Measurements from ENCODE around the gene RAD51B. TPM values are rescaled to one million over a fixed set of nuclear protein-coding genes. Genes with fewer than 3 reads are reported as not detected.

The RAD51B gene
- total and polyA plus RNA-seq, 2 of the 13 experiments (the other 11 are each of a cell fraction or from before 2014, with no cell fraction given): 7.0 to 9.5 TPM

DNA sequence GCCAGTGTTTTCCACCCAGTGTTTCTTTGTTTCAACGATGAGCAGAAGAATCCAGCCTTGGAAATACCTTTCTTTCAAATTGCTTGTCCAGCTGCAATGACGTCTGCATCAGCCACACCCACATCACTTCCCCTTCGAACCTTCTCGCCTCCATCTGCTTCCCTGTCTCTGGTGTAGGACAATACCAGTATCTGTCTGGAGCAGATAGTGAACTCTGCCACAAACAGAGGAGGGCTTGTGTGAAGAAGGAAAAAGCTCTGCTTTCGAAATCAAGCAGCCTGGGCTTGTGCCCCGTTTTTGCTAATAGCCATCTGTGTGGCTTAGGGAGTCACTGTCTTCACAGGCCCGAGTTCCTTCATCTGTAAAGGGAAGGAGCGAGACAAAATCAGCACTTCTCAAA lies 557.9 kb downstream of the RAD51B start (continued):
- TF ChIP-seq FOXK2 (IDR thresholded peaks at IDR 0.05): no peak
- TF ChIP-seq ZNF205 (CRISPR knock-in tag; IDR thresholded peaks at IDR 0.05): 0 out of 2 replicates have a peak, but pooled peaks have one; percentile 31
- TF ChIP-seq CREM (IDR thresholded peaks at IDR 0.05): peak; percentile 32; the same call in 1 of the 2 replicates
- no peak for TF ChIP-seq CREM (CRISPR knock-in tag; IDR thresholded peaks at IDR 0.05)
- peak; percentile 71 for TF ChIP-seq HOXA3 (CRISPR knock-in tag; IDR thresholded peaks at IDR 0.05)
- TF ChIP-seq REPIN1 (CRISPR knock-in tag; IDR thresholded peaks at IDR 0.05; ENCODE audit: borderline replicate concordance, low read depth): 0 out of 2 replicates have a peak, but pooled peaks have one; percentile 38
- 0 out of 2 replicates have a peak, but pooled peaks have one; percentile 25 for TF ChIP-seq SP4 (CRISPR knock-in tag; IDR thresholded peaks at IDR 0.05)
- TF ChIP-seq FOXA3 (CRISPR knock-in tag; IDR thresholded peaks at IDR 0.05): peak; percentile 10; the same call in 1 of the 2 replicates
- TF ChIP-seq, protein P1, sequence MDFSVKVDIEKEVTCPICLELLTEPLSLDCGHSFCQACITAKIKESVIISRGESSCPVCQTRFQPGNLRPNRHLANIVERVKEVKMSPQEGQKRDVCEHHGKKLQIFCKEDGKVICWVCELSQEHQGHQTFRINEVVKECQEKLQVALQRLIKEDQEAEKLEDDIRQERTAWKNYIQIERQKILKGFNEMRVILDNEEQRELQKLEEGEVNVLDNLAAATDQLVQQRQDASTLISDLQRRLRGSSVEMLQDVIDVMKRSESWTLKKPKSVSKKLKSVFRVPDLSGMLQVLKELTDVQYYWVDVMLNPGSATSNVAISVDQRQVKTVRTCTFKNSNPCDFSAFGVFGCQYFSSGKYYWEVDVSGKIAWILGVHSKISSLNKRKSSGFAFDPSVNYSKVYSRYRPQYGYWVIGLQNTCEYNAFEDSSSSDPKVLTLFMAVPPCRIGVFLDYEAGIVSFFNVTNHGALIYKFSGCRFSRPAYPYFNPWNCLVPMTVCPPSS (IDR thresholded peaks at IDR 0.05): no peak
- TF ChIP-seq SMARCE1 (IDR thresholded peaks at IDR 0.05; ENCODE audit: borderline replicate concordance): no peak
- 0 out of 2 replicates have a peak, but pooled peaks have one; percentile 48 for TF ChIP-seq RCOR2 (CRISPR knock-in tag; IDR thresholded peaks at IDR 0.05)
- TF ChIP-seq ZNF282 (IDR thresholded peaks at IDR 0.05; ENCODE audit: partially characterized antibody): no peak
- 0 out of 2 replicates have a peak, but pooled peaks have one; percentile 39 for TF ChIP-seq KAT8 (CRISPR knock-in tag; IDR thresholded peaks at IDR 0.05)
- TF ChIP-seq SIN3A (IDR thresholded peaks at IDR 0.05; ENCODE audit: borderline replicate concordance, low read depth, low read length): no peak
- TF ChIP-seq ZNF792 (CRISPR knock-in tag; IDR thresholded peaks at IDR 0.05): no peak
- peak; percentile 53; the same call in 1 of the 2 replicates for TF ChIP-seq ELF3 (CRISPR knock-in tag; IDR thresholded peaks at IDR 0.05)
- no peak for TF ChIP-seq NR2F6 (IDR thresholded peaks at IDR 0.05)
- TF ChIP-seq NR2F6 (CRISPR knock-in tag; IDR thresholded peaks at IDR 0.05): 0 out of 2 replicates have a peak, but pooled peaks have one; percentile 16
- no peak for TF ChIP-seq CREB1 (IDR thresholded peaks at IDR 0.05)
- TF ChIP-seq CREB1 (CRISPR knock-in tag; IDR thresholded peaks at IDR 0.05): peak; percentile 81
- TF ChIP-seq ZNF644 (CRISPR knock-in tag; IDR thresholded peaks at IDR 0.05; ENCODE audit: low read depth): 0 out of 2 replicates have a peak, but pooled peaks have one; percentile 31
- TF ChIP-seq ZNF143 (CRISPR knock-in tag; IDR thresholded peaks at IDR 0.05): no peak
- no peak for TF ChIP-seq SOX13 (IDR thresholded peaks at IDR 0.05)
- peak in 1 of 2 experiments; percentile 59; a peak in 2 of 4 replicates for TF ChIP-seq SOX13 (CRISPR knock-in tag; conservative IDR thresholded peaks at IDR 0.05 in 1 of 2, IDR thresholded peaks at IDR 0.05 in 1 of 2)
- peak; percentile 41; the same call in 1 of the 2 replicates for TF ChIP-seq SALL1 (CRISPR knock-in tag; IDR thresholded peaks at IDR 0.05)
- no peak for TF ChIP-seq ZNF563 (CRISPR knock-in tag; IDR thresholded peaks at IDR 0.05)
- TF ChIP-seq PHF21A (CRISPR knock-in tag; IDR thresholded peaks at IDR 0.05): peak; percentile 32; the same call in 1 of the 2 replicates
- no peak for TF ChIP-seq ZNF431 (CRISPR knock-in tag; IDR thresholded peaks at IDR 0.05; ENCODE audit: borderline replicate concordance, low read depth)
- TF ChIP-seq IRF2 (CRISPR knock-in tag; IDR thresholded peaks at IDR 0.05): 0 out of 2 replicates have a peak, but pooled peaks have one; percentile 9
- TF ChIP-seq, protein P2, sequence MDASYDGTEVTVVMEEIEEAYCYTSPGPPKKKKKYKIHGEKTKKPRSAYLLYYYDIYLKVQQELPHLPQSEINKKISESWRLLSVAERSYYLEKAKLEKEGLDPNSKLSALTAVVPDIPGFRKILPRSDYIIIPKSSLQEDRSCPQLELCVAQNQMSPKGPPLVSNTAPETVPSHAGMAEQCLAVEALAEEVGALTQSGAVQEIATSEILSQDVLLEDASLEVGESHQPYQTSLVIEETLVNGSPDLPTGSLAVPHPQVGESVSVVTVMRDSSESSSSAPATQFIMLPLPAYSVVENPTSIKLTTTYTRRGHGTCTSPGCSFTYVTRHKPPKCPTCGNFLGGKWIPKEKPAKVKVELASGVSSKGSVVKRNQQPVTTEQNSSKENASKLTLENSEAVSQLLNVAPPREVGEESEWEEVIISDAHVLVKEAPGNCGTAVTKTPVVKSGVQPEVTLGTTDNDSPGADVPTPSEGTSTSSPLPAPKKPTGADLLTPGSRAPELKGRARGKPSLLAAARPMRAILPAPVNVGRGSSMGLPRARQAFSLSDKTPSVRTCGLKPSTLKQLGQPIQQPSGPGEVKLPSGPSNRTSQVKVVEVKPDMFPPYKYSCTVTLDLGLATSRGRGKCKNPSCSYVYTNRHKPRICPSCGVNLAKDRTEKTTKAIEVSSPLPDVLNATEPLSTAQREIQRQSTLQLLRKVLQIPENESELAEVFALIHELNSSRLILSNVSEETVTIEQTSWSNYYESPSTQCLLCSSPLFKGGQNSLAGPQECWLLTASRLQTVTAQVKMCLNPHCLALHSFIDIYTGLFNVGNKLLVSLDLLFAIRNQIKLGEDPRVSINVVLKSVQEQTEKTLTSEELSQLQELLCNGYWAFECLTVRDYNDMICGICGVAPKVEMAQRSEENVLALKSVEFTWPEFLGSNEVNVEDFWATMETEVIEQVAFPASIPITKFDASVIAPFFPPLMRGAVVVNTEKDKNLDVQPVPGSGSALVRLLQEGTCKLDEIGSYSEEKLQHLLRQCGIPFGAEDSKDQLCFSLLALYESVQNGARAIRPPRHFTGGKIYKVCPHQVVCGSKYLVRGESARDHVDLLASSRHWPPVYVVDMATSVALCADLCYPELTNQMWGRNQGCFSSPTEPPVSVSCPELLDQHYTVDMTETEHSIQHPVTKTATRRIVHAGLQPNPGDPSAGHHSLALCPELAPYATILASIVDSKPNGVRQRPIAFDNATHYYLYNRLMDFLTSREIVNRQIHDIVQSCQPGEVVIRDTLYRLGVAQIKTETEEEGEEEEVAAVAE (CRISPR knock-in tag; IDR thresholded peaks at IDR 0.05; ENCODE audit: borderline replicate concordance): no peak

Measured in HepG2 (cell line).